ENCODE data around the gene LILRA6.
"Not testable (repeated sequence)": the region's sequence is repeated elsewhere in the genome, so short reads cannot be mapped to it uniquely, and the experiment has no call there.

Gene LILRA6

GRCh38 chr19:54217517-54218247 is 24.9 kb downstream of the LILRA6 start:
- H3K27me3 ChIP-seq (replicated peaks in 2 of 5; ENCODE audit: control insufficient read depth in 4 of 5, insufficient read depth in 5 of 5, low read length in 4 of 5); H3K4me1 ChIP-seq (ENCODE audit: control extremely low read depth in 1 of 4, control insufficient read depth in 4 of 4, insufficient read depth in 4 of 4, low read length in 3 of 4); H3K4me3 ChIP-seq (ENCODE audit: control insufficient read depth in 1 of 7, extremely low read depth in 1 of 7, insufficient read depth in 4 of 7, low read depth in 2 of 7, low read length in 6 of 7); H3K36me3 ChIP-seq (ENCODE audit: control insufficient read depth in 4 of 4, insufficient read depth in 4 of 4, low read length in 3 of 4); DNase-seq; H3K9me3 ChIP-seq (ENCODE audit: control extremely low read depth in 1 of 5, control insufficient read depth in 4 of 5, insufficient read depth in 2 of 5, low read depth in 1 of 5, low read length in 4 of 5); POLR2A ChIA-PET; H3K27ac ChIP-seq (ENCODE audit: insufficient read depth in 1 of 2, low read depth in 1 of 2, low read length in 2 of 2, poor library complexity in 1 of 2, severe bottlenecking in 2 of 2): not testable (repeated sequence)
- 90% methylated on average over 5 of the region's 20 CpGs for WGBS (ENCODE audit: insufficient coverage)
- CTCF ChIA-PET: interaction anchor here (1.2 kb wide), 1 partner anchor 15 kb away, joined by 3 read pairs; no protein-coding TSS in a partner anchor

GRCh38 chr19:54216869-54217268 is 25.7 kb downstream of the LILRA6 start:
- Histone ChIP-seq H3K4me3 (ENCODE audit: control insufficient read depth in 1 of 7, extremely low read depth in 1 of 7, insufficient read depth in 4 of 7, low read depth in 2 of 7, low read length in 6 of 7) (no peak overlapping the region), H3K36me3 (ENCODE audit: control insufficient read depth in 4 of 4, insufficient read depth in 4 of 4, low read length in 3 of 4) (peaks cover 0 to 8% (median 0%) of the 10 kb centered on the region in 4 experiments), H3K9me3 (ENCODE audit: control extremely low read depth in 1 of 5, control insufficient read depth in 4 of 5, insufficient read depth in 2 of 5, low read depth in 1 of 5, low read length in 4 of 5) (no peaks in the 10 kb centered on the region), H3K27ac (ENCODE audit: insufficient read depth in 1 of 2, low read depth in 1 of 2, low read length in 2 of 2, poor library complexity in 1 of 2, severe bottlenecking in 2 of 2) (no peak overlapping the region), H3K27me3 (replicated peaks in 2 of 5; ENCODE audit: control insufficient read depth in 4 of 5, insufficient read depth in 5 of 5, low read length in 4 of 5) (no peaks in the 10 kb centered on the region), H3K4me1 (ENCODE audit: control extremely low read depth in 1 of 4, control insufficient read depth in 4 of 4, insufficient read depth in 4 of 4, low read length in 3 of 4) (peaks cover 0 to 14% (median 4%) of the 10 kb centered on the region in 4 experiments)
- WGBS (ENCODE audit: insufficient coverage): 93% methylated on average over 5 of the region's 9 CpGs
- ChIA-PET POLR2A (interaction anchor here (0.8 kb wide), 1 partner anchor 11 kb away, joined by 3 read pairs; no protein-coding TSS in a partner anchor), CTCF (interaction anchor here (1.4 kb wide), 1 partner anchor 15 kb away, joined by 4 read pairs; no protein-coding TSS in a partner anchor)
- DNase-seq: no peak

GRCh38 chr19:54214734-54215133 is 27.9 kb downstream of the LILRA6 start:
- POLR2A ChIA-PET; H3K27ac ChIP-seq (ENCODE audit: insufficient read depth in 1 of 2, low read depth in 1 of 2, low read length in 2 of 2, poor library complexity in 1 of 2, severe bottlenecking in 2 of 2): not testable (repeated sequence)
- WGBS (ENCODE audit: insufficient coverage): no CpG with 5 or more reads among the region's 19 CpGs

GRCh38 chr19:54214217-54214616 is 28.4 kb downstream of the LILRA6 start:
- H3K27ac ChIP-seq (ENCODE audit: insufficient read depth in 1 of 2, low read depth in 1 of 2, low read length in 2 of 2, poor library complexity in 1 of 2, severe bottlenecking in 2 of 2); CTCF ChIA-PET; H3K4me3 ChIP-seq (ENCODE audit: control insufficient read depth in 1 of 7, extremely low read depth in 1 of 7, insufficient read depth in 4 of 7, low read depth in 2 of 7, low read length in 6 of 7); DNase-seq; H3K9me3 ChIP-seq (ENCODE audit: control extremely low read depth in 1 of 5, control insufficient read depth in 4 of 5, insufficient read depth in 2 of 5, low read depth in 1 of 5, low read length in 4 of 5); H3K27me3 ChIP-seq (replicated peaks in 2 of 5; ENCODE audit: control insufficient read depth in 4 of 5, insufficient read depth in 5 of 5, low read length in 4 of 5); POLR2A ChIA-PET; H3K36me3 ChIP-seq (ENCODE audit: control insufficient read depth in 4 of 4, insufficient read depth in 4 of 4, low read length in 3 of 4): not testable (repeated sequence)
- peaks cover 10 to 36% (median 26%) of the 10 kb centered on the region in 4 experiments for H3K4me1 ChIP-seq (ENCODE audit: control extremely low read depth in 1 of 4, control insufficient read depth in 4 of 4, insufficient read depth in 4 of 4, low read length in 3 of 4)
- no CpG with 5 or more reads among the region's 5 CpGs for WGBS (ENCODE audit: insufficient coverage)

More at GRCh38 chr19:54214734-54215133, 27.9 kb downstream of the LILRA6 start:
- H3K36me3 ChIP-seq (ENCODE audit: control insufficient read depth in 4 of 4, insufficient read depth in 4 of 4, low read length in 3 of 4); H3K4me3 ChIP-seq (ENCODE audit: control insufficient read depth in 1 of 7, extremely low read depth in 1 of 7, insufficient read depth in 4 of 7, low read depth in 2 of 7, low read length in 6 of 7); CTCF ChIA-PET; H3K9me3 ChIP-seq (ENCODE audit: control extremely low read depth in 1 of 5, control insufficient read depth in 4 of 5, insufficient read depth in 2 of 5, low read depth in 1 of 5, low read length in 4 of 5); H3K27me3 ChIP-seq (replicated peaks in 2 of 5; ENCODE audit: control insufficient read depth in 4 of 5, insufficient read depth in 5 of 5, low read length in 4 of 5); DNase-seq: not testable (repeated sequence)
- peaks cover 10 to 31% (median 21%) of the 10 kb centered on the region in 4 experiments for H3K4me1 ChIP-seq (ENCODE audit: control extremely low read depth in 1 of 4, control insufficient read depth in 4 of 4, insufficient read depth in 4 of 4, low read length in 3 of 4)

- H3K36me3 ChIP-seq (ENCODE audit: control insufficient read depth in 4 of 4, insufficient read depth in 4 of 4, low read length in 3 of 4): peaks cover 0 to 14% (median 7%) of the 10 kb centered on the region in 4 experiments
- H3K4me1 ChIP-seq (ENCODE audit: control extremely low read depth in 1 of 4, control insufficient read depth in 4 of 4, insufficient read depth in 4 of 4, low read length in 3 of 4): peaks cover 15 to 66% (median 54%) of the 10 kb centered on the region in 4 experiments
- no peaks in the 10 kb centered on the region for H3K27me3 ChIP-seq (replicated peaks in 2 of 5; ENCODE audit: control insufficient read depth in 4 of 5, insufficient read depth in 5 of 5, low read length in 4 of 5)
- DNase-seq: no peak
- POLR2A ChIA-PET: interaction anchor here (1.6 to 5.2 kb wide), 3 partner anchors 11 to 22 kb away, joined by 3 to 95 read pairs (median 33); partner anchors contain the start of genes LILRB3, MBOAT7, RPS9 and TSEN34
- 83% methylated on average over 11 of the region's 12 CpGs for whole genome bisulfite sequencing (ENCODE audit: insufficient coverage)
- H3K4me3 ChIP-seq (ENCODE audit: control insufficient read depth in 1 of 7, extremely low read depth in 1 of 7, insufficient read depth in 4 of 7, low read depth in 2 of 7, low read length in 6 of 7): peak overlapping the region in 1 of 7 experiments; percentile 61
- CTCF ChIA-PET: interaction anchor here (1.1 to 3.3 kb wide), 9 partner anchors 11 to 55 kb away, joined by 3 to 18 read pairs (median 7); partner anchors contain the start of genes MBOAT7 and RPS9
- H3K27ac ChIP-seq (ENCODE audit: insufficient read depth in 1 of 2, low read depth in 1 of 2, low read length in 2 of 2, poor library complexity in 1 of 2, severe bottlenecking in 2 of 2): peak overlapping the region; percentile 12 to 36
- H3K9me3 ChIP-seq (ENCODE audit: control extremely low read depth in 1 of 5, control insufficient read depth in 4 of 5, insufficient read depth in 2 of 5, low read depth in 1 of 5, low read length in 4 of 5): no peaks in the 10 kb centered on the region
These were observed 31.4 kb downstream of the LILRA6 start for GRCh38 chr19:54211235-54211634.

- peak; percentile 90 to 95 (median 93) for DNase-seq
- CTCF ChIA-PET: interaction anchor here (1.0 to 3.3 kb wide), 6 partner anchors 10 to 42 kb away, joined by 3 to 18 read pairs (median 9); partner anchors contain the start of genes MBOAT7, RPS9 and TSEN34
- peaks cover 22 to 79% (median 67%) of the 10 kb centered on the region in 4 experiments for H3K4me1 ChIP-seq (ENCODE audit: control extremely low read depth in 1 of 4, control insufficient read depth in 4 of 4, insufficient read depth in 4 of 4, low read length in 3 of 4)
These were observed 32.6 kb downstream of the LILRA6 start for GRCh38 chr19:54209811-54210494.

More at GRCh38 chr19:54209811-54210494, 32.6 kb downstream of the LILRA6 start:
- Histone ChIP-seq H3K27ac (ENCODE audit: insufficient read depth in 1 of 2, low read depth in 1 of 2, low read length in 2 of 2, poor library complexity in 1 of 2, severe bottlenecking in 2 of 2) (peak overlapping the region; percentile 85 to 86), H3K4me3 (ENCODE audit: control insufficient read depth in 1 of 7, extremely low read depth in 1 of 7, insufficient read depth in 4 of 7, low read depth in 2 of 7, low read length in 6 of 7) (peak overlapping the region in 5 of 7 experiments; percentile 13 to 57 (median 21)), H3K36me3 (ENCODE audit: control insufficient read depth in 4 of 4, insufficient read depth in 4 of 4, low read length in 3 of 4) (peaks cover 3 to 27% (median 15%) of the 10 kb centered on the region in 4 experiments), H3K27me3 (replicated peaks in 2 of 5; ENCODE audit: control insufficient read depth in 4 of 5, insufficient read depth in 5 of 5, low read length in 4 of 5) (no peaks in the 10 kb centered on the region), H3K9me3 (ENCODE audit: control extremely low read depth in 1 of 5, control insufficient read depth in 4 of 5, insufficient read depth in 2 of 5, low read depth in 1 of 5, low read length in 4 of 5) (no peaks in the 10 kb centered on the region)
- POLR2A ChIA-PET: interaction anchor here (0.5 to 5.2 kb wide), 6 partner anchors 9 to 397 kb away, joined by 3 to 95 read pairs (median 4); partner anchors contain the start of genes LENG1, LILRB3, MBOAT7 and RPS9
- 8% methylated on average over 10 of the region's 10 CpGs for WGBS (ENCODE audit: insufficient coverage)

Data from common myeloid progenitor, CD34-positive (primary cell).